Measurements from ENCODE around the gene ADCY3.
A peak's percentile ranks its signal among the peaks of the same experiment; 100 is the strongest.
"Not testable (repeated sequence)": the region's sequence is repeated elsewhere in the genome, so short reads cannot be mapped to it uniquely, and the experiment has no call there.

Gene ADCY3

GRCh38 chr2:24809316-24810007 lies 110.6 kb downstream of the ADCY3 start:
- no peak overlapping the region for H3K27ac ChIP-seq (ENCODE audit: low read depth, low read length)
- H3K36me3 ChIP-seq (ENCODE audit: control insufficient read depth, insufficient read depth, low read length) = peaks cover 40% of the 10 kb centered on the region
- no peak overlapping the region for H3K4me3 ChIP-seq (ENCODE audit: low read depth, low read length)
- no peak overlapping the region for H3K9ac ChIP-seq (ENCODE audit: low read length)
- peaks cover 18% of the 10 kb centered on the region for H3K9me3 ChIP-seq (ENCODE audit: control insufficient read depth, insufficient read depth, low read depth, low read length)
- no peaks in the 10 kb centered on the region for H3K27me3 ChIP-seq (ENCODE audit: control insufficient read depth, insufficient read depth, low read length)
- H3K4me1 ChIP-seq (ENCODE audit: control insufficient read depth, insufficient read depth, low read length) = no peaks in the 10 kb centered on the region

GRCh38 chr2:24806661-24807036 lies 113.4 kb downstream of the ADCY3 start:
- no peaks in the 10 kb centered on the region for H3K27me3 ChIP-seq (ENCODE audit: control insufficient read depth, insufficient read depth, low read length)
- no peak overlapping the region for H3K4me3 ChIP-seq (ENCODE audit: low read depth, low read length)
- no peak overlapping the region for H3K9ac ChIP-seq (ENCODE audit: low read length)
- peaks cover 26% of the 10 kb centered on the region for H3K36me3 ChIP-seq (ENCODE audit: control insufficient read depth, insufficient read depth, low read length)
- peaks cover 18% of the 10 kb centered on the region for H3K9me3 ChIP-seq (ENCODE audit: control insufficient read depth, insufficient read depth, low read depth, low read length)
- H3K4me1 ChIP-seq (ENCODE audit: control insufficient read depth, insufficient read depth, low read length) = no peaks in the 10 kb centered on the region
- no peak overlapping the region for H3K27ac ChIP-seq (ENCODE audit: low read depth, low read length)

GRCh38 chr2:24805811-24806660 lies 114.0 kb downstream of the ADCY3 start:
- H3K27me3 ChIP-seq (ENCODE audit: control insufficient read depth, insufficient read depth, low read length); H3K27ac ChIP-seq (ENCODE audit: low read depth, low read length); H3K9ac ChIP-seq (ENCODE audit: low read length); H3K4me1 ChIP-seq (ENCODE audit: control insufficient read depth, insufficient read depth, low read length); H3K4me3 ChIP-seq (ENCODE audit: low read depth, low read length): not testable (repeated sequence)
- Histone ChIP-seq H3K9me3 (ENCODE audit: control insufficient read depth, insufficient read depth, low read depth, low read length) (peaks cover 18% of the 10 kb centered on the region), H3K36me3 (ENCODE audit: control insufficient read depth, insufficient read depth, low read length) (peaks cover 26% of the 10 kb centered on the region)

- H3K4me1 ChIP-seq (ENCODE audit: control insufficient read depth, insufficient read depth, low read length); H3K9ac ChIP-seq (ENCODE audit: low read length); H3K4me3 ChIP-seq (ENCODE audit: low read depth, low read length); H3K9me3 ChIP-seq (ENCODE audit: control insufficient read depth, insufficient read depth, low read depth, low read length); H3K27ac ChIP-seq (ENCODE audit: low read depth, low read length); H3K27me3 ChIP-seq (ENCODE audit: control insufficient read depth, insufficient read depth, low read length): not testable (repeated sequence)
- H3K36me3 ChIP-seq (ENCODE audit: control insufficient read depth, insufficient read depth, low read length) = peaks cover 38% of the 10 kb centered on the region
Measured at GRCh38 chr2:24800487-24800886, 119.5 kb downstream of the ADCY3 start.

- Histone ChIP-seq H3K4me1 (ENCODE audit: control insufficient read depth, insufficient read depth, low read length) (peaks cover 9% of the 10 kb centered on the region; the same call in 1 of the 2 replicates), H3K27me3 (ENCODE audit: control insufficient read depth, insufficient read depth, low read length) (no peaks in the 10 kb centered on the region), H3K9ac (ENCODE audit: low read length) (no peak overlapping the region), H3K27ac (ENCODE audit: low read depth, low read length) (no peak overlapping the region), H3K36me3 (ENCODE audit: control insufficient read depth, insufficient read depth, low read length) (peaks cover 44% of the 10 kb centered on the region), H3K9me3 (ENCODE audit: control insufficient read depth, insufficient read depth, low read depth, low read length) (no peaks in the 10 kb centered on the region; the same call in 1 of the 2 replicates), H3K4me3 (ENCODE audit: low read depth, low read length) (no peak overlapping the region)
Measured at GRCh38 chr2:24797644-24798043, 122.4 kb downstream of the ADCY3 start.

- H3K27ac ChIP-seq (ENCODE audit: low read depth, low read length) = peak overlapping the region; percentile 98
- peak overlapping the region; percentile 83 for H3K4me3 ChIP-seq (ENCODE audit: low read depth, low read length)
- H3K27me3 ChIP-seq (ENCODE audit: control insufficient read depth, insufficient read depth, low read length) = no peaks in the 10 kb centered on the region
- peaks cover 38% of the 10 kb centered on the region for H3K36me3 ChIP-seq (ENCODE audit: control insufficient read depth, insufficient read depth, low read length)
- peaks cover 29% of the 10 kb centered on the region for H3K4me1 ChIP-seq (ENCODE audit: control insufficient read depth, insufficient read depth, low read length)
- no peaks in the 10 kb centered on the region for H3K9me3 ChIP-seq (ENCODE audit: control insufficient read depth, insufficient read depth, low read depth, low read length)
- H3K9ac ChIP-seq (ENCODE audit: low read length) = peak overlapping the region; percentile 99
Measured at GRCh38 chr2:24793761-24794435, 126.1 kb downstream of the ADCY3 start.

GRCh38 chr2:24792874-24793760 lies 126.9 kb downstream of the ADCY3 start, which contains the start of the genes CENPO and PTRHD1:
Gene CENPO, plus strand, starts transcription at chr2:24793425. Its CDS starts 495 bp downstream, at chr2:24793920.
Gene PTRHD1, minus strand, starts transcription at chr2:24793391. Its CDS starts 14 bp downstream, at chr2:24793377.
- H3K36me3 ChIP-seq (ENCODE audit: control insufficient read depth, insufficient read depth, low read length) = peaks cover 36% of the 10 kb centered on the region
- peak within 1 kb of the TSS; percentile 98 for H3K27ac ChIP-seq (ENCODE audit: low read depth, low read length)
- peak within 1 kb of the TSS; percentile 99 for H3K9ac ChIP-seq (ENCODE audit: low read length)
- no peaks in the 10 kb centered on the region for H3K27me3 ChIP-seq (ENCODE audit: control insufficient read depth, insufficient read depth, low read length)
- H3K4me1 ChIP-seq (ENCODE audit: control insufficient read depth, insufficient read depth, low read length) = peaks cover 29% of the 10 kb centered on the region
- H3K9me3 ChIP-seq (ENCODE audit: control insufficient read depth, insufficient read depth, low read depth, low read length) = no peaks in the 10 kb centered on the region
- H3K4me3 ChIP-seq (ENCODE audit: low read depth, low read length) = peak within 1 kb of the TSS; percentile 83

- Histone ChIP-seq H3K27ac (ENCODE audit: low read depth, low read length) (peak overlapping the region; percentile 98; the same call in 1 of the 2 replicates), H3K4me3 (ENCODE audit: low read depth, low read length) (peak overlapping the region; percentile 83), H3K9me3 (ENCODE audit: control insufficient read depth, insufficient read depth, low read depth, low read length) (no peaks in the 10 kb centered on the region), H3K9ac (ENCODE audit: low read length) (peak overlapping the region; percentile 99), H3K27me3 (ENCODE audit: control insufficient read depth, insufficient read depth, low read length) (no peaks in the 10 kb centered on the region), H3K4me1 (ENCODE audit: control insufficient read depth, insufficient read depth, low read length) (peaks cover 29% of the 10 kb centered on the region), H3K36me3 (ENCODE audit: control insufficient read depth, insufficient read depth, low read length) (peaks cover 29% of the 10 kb centered on the region)
Measured at GRCh38 chr2:24792542-24792873, 127.5 kb downstream of the ADCY3 start.

- peaks cover 29% of the 10 kb centered on the region for H3K4me1 ChIP-seq (ENCODE audit: control insufficient read depth, insufficient read depth, low read length)
- no peaks in the 10 kb centered on the region for H3K9me3 ChIP-seq (ENCODE audit: control insufficient read depth, insufficient read depth, low read depth, low read length)
- peaks cover 19% of the 10 kb centered on the region for H3K36me3 ChIP-seq (ENCODE audit: control insufficient read depth, insufficient read depth, low read length)
- no peak overlapping the region for H3K9ac ChIP-seq (ENCODE audit: low read length)
- H3K27me3 ChIP-seq (ENCODE audit: control insufficient read depth, insufficient read depth, low read length) = no peaks in the 10 kb centered on the region
- H3K27ac ChIP-seq (ENCODE audit: low read depth, low read length) = no peak overlapping the region
- H3K4me3 ChIP-seq (ENCODE audit: low read depth, low read length) = peak overlapping the region; percentile 30; the same call in 1 of the 2 replicates
Measured at GRCh38 chr2:24791452-24791851, 128.6 kb downstream of the ADCY3 start.

- Histone ChIP-seq H3K9me3 (ENCODE audit: control insufficient read depth, insufficient read depth, low read depth, low read length) (no peaks in the 10 kb centered on the region), H3K4me3 (ENCODE audit: low read depth, low read length) (no peak overlapping the region), H3K27me3 (ENCODE audit: control insufficient read depth, insufficient read depth, low read length) (no peaks in the 10 kb centered on the region), H3K27ac (ENCODE audit: low read depth, low read length) (no peak overlapping the region), H3K36me3 (ENCODE audit: control insufficient read depth, insufficient read depth, low read length) (peaks cover 6% of the 10 kb centered on the region; the same call in 1 of the 2 replicates), H3K4me1 (ENCODE audit: control insufficient read depth, insufficient read depth, low read length) (peaks cover 20% of the 10 kb centered on the region), H3K9ac (ENCODE audit: low read length) (no peak overlapping the region)
Measured at GRCh38 chr2:24788816-24789215, 131.2 kb downstream of the ADCY3 start.
